GM19438 (cell line): ENCODE results near the gene ITPA.

ENCODE experiments used
- ATAC-seq: cut with Tn5 transposase; IDR thresholded peaks from one replicate; pipeline ENCODE4 v1.9.1; 2021; ENCODE audit warnings: low read depth; ENCODE audit not compliant: unreplicated experiment

ITPA gene

DNA sequence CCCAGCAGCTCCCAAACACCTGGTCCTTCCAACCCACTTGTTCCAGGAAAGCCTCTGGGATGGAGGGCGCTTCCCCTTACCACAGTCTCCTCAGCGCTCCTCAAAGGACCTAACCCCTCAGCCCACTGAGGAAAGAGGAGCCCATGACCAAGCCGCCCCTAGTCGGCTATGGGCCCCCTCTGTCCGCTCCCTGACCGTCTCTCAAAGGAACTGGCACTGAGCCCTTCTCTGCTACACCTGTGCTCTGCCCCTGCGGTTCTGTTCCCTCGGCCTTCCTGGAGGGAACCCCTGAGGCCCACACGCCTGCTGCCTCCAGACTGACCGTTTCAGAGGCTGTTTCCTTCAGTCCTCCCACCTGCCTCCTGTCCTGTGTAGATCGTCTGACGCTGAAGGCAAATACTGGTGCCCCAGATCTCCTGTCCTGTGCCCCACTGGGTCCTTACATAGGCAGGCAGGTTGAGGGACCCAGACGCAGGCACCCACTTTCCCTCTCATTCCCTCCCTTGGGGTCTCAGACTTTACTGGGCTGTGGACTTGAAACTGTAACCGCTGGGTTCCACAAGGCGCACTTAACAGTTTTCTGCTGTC lies 31.6 kb downstream of the ITPA start:
- no peak for ATAC-seq

DNA sequence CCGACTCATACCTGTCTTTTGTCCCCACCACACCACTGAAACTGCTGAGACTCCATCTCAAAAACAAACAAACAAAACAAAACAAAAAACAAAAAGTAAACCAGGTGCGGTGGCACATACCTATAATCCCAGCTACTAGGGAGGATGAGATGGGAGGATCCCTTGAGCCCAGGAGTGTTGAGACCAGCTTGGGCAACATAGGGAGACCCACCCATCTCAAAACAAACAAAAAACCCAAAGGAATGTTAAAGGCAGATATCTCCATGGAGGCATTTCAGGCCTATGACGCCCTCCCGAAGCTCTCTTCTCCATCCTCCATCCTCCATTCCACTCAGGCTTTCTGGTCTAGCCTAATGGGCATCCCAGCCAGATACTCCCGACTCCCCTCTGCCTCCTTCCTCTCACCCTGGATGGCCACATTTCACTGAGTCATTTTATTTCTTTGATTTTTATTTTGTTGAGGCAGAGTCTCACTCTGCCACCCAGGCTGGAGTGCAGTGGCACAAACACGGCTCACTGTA lies 32.9 kb downstream of the ITPA start:
- ATAC-seq = no peak

- ATAC-seq = no peak
Measured at GRCh38 chr20:3243718-3244358, 34.5 kb downstream of the ITPA start.

DNA sequence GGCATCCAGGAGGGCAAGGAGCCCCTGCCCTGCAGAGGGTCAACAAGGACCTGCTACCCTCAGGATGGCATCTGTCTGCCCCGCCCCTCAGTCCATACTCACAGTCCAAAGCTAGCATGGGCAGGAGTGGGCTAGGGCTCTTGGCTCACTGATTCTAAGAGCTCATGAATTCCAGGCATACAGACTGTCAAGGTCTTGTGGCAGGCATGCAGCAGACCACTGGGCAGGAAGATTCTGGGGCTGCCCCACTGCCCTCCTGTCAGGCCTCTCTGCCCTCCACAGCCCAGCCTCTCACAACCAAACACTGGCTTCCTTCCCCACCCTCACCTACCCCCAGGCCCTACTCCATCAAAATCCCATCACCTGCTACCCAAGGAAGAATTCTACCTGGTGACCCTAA lies 35.3 kb downstream of the ITPA start:
- ATAC-seq = no peak

GRCh38 chr20:3245156-3245555 lies 35.9 kb downstream of the ITPA start:
- no peak for ATAC-seq

- no peak for ATAC-seq
Measured at GRCh38 chr20:3245711-3246110, 36.4 kb downstream of the ITPA start.

GRCh38 chr20:3246682-3247081 lies 37.4 kb downstream of the ITPA start:
- ATAC-seq = no peak

GRCh38 chr20:3247638-3248037 lies 38.3 kb downstream of the ITPA start:
- no peak for ATAC-seq

DNA sequence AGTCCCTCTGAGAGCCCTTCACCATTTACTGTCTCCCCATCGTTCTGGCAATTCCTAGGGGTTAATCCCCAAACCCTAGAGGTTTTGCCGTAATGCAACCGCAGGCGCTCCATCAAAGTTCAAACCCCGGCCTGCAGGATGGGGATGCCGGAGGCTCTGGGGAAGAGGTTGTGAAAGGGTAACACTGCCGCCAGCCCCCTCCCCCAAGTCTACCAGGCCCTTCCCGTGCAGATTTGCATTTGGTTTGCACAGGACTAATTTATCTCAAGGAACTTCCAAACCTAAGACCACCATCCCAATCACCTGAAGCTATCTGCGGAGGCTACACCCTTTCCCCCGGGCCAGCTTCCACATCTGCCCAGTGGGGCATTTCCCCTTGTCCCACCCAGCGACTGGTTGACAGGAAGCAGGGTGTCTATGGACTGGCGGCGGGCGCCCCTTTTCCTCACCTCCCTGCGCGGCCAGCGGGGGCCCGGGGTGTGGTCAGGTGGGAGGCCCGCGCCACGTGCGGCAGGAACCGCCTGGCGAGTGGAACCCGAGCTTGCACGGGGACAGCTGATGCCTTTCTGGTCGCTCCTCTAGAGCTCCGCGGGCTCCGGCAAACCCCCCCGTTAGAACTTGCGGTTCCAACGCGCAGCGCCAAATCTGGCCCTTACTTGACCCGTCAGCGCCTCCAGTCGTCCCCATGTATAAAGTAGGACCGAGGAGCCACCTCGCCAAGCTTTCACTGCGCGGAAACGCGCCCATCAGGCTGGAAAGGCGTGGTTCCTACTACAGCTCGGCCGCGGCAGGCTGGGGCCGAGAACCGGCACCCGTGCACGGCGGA lies 39.1 kb downstream of the ITPA start:
- no peak for ATAC-seq

DNA sequence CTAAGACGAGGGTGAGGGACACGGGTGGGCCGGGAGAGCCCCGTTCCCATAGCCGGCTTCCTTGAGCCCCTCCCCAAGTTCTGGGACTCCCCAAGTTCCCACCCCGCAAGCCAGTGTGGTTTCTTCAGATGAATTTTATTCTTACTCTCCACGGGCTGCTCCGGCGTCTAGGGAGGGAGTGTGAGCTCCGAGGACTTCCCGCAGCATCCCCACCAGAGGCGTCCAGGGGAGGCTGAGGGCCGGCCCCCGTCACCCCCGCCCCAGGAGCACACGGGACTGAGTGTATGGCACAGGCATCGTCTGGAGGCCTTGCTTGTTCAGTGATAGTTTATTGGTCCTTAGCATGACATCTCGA lies 39.7 kb downstream of the ITPA start:
- ATAC-seq = no peak

DNA sequence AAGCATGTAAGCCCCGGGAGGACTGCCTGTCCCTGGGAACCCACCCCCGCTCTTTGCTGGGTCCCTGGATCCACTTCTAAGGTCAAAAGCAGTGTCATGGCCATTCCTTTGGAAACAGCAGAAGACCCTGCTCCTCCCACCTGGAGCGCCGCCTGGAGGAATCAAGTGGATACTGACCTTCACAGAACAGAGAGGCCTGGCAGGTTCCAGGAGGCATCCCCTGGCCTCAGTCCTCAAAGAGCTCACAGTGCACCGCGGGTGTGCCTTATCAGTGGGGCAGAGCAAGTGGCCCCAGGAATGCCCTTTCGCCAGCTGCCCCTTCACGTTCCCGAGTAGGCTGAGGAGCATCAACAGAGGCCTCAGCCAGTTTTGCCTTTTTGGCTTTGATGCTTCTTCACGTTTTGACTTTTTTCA lies 40.8 kb downstream of the ITPA start:
- no peak for ATAC-seq

DNA sequence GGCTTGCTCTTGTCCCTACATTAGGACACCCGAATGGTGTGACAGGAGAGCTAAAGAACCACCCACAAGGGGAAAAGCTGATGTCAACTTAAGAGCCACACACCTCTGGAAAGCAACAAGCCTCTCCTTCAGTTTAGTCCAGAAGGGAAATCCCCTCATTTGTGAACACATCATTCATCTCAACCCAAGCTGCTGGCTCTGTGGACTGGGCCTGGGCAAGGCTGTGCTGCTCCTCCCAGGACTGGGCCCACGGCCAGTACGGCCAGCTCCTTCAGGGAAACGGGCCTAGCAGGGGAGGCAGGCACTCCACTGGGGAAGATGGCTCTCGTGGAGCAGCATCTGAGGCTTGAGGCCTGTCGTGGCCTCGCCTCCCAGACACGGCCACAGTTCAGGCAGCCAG lies 42.5 kb downstream of the ITPA start:
- ATAC-seq = no peak

- ATAC-seq = no peak
Measured at GRCh38 chr20:3255728-3256127, 46.4 kb downstream of the ITPA start.

- ATAC-seq = no peak
Measured at GRCh38 chr20:3258429-3258828, 49.1 kb downstream of the ITPA start.

GRCh38 chr20:3262566-3262965 lies 53.3 kb downstream of the ITPA start:
- ATAC-seq = no peak

DNA sequence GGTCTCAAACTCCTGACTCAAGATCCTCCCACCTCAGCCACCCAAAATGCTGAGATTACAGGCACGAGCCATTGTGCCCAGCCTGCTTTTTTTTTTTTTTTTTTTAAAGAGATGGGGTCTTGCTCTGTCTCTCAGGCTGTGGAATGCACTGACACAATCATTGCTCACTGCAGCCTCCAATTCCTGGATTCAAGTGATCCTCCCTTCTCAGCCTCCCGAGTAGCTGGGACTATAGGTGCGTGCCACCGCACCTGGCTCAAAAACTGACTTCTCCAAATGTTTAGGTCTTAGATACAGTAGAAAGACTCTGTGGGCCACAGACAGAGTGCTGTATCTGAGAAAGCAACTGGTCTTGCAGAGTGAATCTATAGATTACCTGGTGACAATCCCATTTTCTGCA lies 60.8 kb downstream of the ITPA start:
- ATAC-seq = no peak

DNA sequence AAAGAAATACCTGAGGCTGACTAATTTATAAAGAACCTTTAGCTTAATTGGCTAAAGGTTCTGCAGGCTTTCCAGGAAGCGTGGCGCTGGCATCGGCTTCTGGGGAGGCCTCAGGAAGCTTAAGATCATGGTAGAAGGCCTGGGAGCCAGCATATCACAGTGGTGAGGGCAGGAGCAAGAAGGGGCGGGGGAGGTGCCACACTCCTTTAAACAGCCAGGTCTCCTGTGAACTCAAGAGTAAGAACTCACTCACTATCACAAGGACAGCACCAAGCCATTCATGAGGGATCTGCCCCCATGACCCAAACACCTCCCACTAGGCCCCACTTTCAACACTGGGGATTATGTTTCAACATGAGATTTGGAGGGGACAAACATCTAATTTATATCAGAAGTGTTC lies 64.1 kb downstream of the ITPA start:
- no peak for ATAC-seq
